Measurements from ENCODE around the gene UBE2M.

The UBE2M gene

DNA sequence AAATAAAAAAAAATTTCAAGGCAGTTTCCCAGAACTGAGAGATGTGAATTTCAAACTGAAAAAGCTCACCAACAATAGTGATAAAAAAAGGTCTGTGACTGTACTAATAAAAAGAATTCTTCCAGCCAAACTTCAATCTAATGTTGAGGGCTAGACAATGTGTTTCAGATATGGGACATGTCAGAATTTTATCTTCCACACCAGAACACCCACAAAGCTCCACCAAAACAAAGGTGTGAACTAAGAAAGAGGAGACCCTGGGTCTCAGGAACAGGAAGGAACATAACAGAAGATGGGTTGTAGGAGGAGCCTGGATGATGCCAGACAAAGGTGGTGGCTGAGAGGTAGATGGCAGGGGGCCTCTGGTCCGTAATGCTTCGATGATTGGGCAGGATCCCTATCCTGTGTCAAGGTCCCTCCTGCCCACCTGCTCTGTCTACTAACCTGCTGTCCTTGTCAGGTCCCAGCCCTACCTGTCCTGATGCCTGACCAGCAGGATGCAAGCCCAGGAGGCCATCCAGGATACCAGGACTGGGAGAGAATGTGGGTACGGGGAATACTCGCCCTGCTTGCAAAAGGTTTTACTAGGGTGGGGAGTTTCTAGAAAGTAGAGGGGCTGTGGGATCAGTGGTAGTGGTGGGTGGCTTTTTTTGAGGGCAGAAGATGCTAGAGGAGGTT, 10.2 kb upstream of the UBE2M start:
- FAIRE-seq (no peak), DNase-seq (ENCODE audit: insufficient read length, low spot score) (no peak)
- TF ChIP-seq, protein P1, sequence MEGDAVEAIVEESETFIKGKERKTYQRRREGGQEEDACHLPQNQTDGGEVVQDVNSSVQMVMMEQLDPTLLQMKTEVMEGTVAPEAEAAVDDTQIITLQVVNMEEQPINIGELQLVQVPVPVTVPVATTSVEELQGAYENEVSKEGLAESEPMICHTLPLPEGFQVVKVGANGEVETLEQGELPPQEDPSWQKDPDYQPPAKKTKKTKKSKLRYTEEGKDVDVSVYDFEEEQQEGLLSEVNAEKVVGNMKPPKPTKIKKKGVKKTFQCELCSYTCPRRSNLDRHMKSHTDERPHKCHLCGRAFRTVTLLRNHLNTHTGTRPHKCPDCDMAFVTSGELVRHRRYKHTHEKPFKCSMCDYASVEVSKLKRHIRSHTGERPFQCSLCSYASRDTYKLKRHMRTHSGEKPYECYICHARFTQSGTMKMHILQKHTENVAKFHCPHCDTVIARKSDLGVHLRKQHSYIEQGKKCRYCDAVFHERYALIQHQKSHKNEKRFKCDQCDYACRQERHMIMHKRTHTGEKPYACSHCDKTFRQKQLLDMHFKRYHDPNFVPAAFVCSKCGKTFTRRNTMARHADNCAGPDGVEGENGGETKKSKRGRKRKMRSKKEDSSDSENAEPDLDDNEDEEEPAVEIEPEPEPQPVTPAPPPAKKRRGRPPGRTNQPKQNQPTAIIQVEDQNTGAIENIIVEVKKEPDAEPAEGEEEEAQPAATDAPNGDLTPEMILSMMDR (IDR thresholded peaks at IDR 0.05; ENCODE audit: insufficient read depth, missing control alignments): no peak

DNA sequence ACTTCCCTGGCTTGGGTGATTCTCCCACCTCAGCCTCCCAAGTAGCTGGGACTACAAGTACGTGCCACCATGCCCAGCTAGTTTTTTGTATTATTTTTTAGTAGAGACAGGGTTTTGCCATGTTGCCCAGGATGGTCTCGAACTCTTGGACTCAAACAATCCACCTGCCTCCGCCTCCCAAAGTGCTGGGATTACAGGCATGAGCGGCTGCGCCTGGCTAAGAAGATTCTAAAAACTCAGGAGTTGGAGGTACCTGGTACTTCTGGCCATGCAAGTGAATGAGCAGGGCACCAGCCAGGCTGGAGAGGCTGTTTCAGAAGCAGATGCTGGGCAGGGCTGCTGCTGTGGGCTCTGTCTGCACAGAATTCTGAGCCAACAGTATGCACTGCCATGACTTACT, 8.6 kb upstream of the UBE2M start:
- DNase-seq (ENCODE audit: insufficient read length, low spot score) (no peak), FAIRE-seq (no peak)
- TF ChIP-seq, protein P1 (IDR thresholded peaks at IDR 0.05; ENCODE audit: insufficient read depth, missing control alignments): no peak

DNA sequence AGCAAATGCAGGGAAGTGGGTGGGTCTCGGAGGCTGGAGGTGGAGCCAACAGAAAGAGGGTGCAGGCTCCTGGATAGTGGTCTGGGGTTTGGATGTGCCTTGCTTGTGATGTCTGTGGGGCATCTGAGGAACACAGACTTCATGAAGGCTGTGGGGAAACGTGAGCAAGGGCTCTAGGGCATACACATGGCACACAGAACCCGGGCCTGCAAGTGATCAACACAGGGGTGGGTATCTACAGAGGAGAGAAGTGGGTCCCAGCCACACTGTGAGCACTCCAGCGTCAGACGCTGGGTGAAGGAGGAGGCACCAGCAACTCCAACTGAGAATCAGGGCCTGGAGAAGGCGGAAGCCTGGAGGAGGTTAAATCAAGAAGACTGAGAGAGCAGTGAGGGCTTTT, 5.4 kb upstream of the UBE2M start:
- TF ChIP-seq, protein P1 (IDR thresholded peaks at IDR 0.05; ENCODE audit: insufficient read depth, missing control alignments): no peak
- DNase-seq (ENCODE audit: insufficient read length, low spot score) (no peak), FAIRE-seq (no peak)

DNA sequence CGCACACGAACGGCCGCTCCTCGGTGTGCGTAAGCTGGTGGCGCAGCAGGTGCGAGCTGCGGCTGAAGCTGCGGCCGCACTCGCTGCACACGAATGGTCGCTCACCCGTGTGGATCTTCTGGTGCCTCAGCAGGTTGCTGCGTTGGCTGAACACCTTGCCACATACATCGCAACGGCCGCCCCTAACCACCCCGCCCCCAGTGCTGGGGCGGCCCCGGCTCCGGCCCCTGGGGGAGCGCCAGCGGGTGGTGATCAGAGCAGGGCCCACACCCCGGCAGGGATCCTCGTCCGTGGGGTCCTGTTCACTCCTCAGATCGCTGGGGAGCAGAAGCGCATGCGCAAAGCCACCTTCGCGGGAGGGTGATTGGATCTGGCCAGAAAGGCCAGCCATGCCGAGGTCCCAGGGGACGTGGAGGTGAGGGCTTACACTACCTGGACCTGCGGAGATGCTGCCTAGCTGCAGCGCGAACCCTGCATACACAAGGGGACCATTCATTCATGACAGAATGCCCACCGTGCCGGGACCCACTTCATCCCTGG, 4.7 kb upstream of the UBE2M start:
- TF ChIP-seq, protein P1 (IDR thresholded peaks at IDR 0.05; ENCODE audit: insufficient read depth, missing control alignments): no peak
- no peak for FAIRE-seq
- peak; percentile 55 for DNase-seq (ENCODE audit: insufficient read length, low spot score)

DNA sequence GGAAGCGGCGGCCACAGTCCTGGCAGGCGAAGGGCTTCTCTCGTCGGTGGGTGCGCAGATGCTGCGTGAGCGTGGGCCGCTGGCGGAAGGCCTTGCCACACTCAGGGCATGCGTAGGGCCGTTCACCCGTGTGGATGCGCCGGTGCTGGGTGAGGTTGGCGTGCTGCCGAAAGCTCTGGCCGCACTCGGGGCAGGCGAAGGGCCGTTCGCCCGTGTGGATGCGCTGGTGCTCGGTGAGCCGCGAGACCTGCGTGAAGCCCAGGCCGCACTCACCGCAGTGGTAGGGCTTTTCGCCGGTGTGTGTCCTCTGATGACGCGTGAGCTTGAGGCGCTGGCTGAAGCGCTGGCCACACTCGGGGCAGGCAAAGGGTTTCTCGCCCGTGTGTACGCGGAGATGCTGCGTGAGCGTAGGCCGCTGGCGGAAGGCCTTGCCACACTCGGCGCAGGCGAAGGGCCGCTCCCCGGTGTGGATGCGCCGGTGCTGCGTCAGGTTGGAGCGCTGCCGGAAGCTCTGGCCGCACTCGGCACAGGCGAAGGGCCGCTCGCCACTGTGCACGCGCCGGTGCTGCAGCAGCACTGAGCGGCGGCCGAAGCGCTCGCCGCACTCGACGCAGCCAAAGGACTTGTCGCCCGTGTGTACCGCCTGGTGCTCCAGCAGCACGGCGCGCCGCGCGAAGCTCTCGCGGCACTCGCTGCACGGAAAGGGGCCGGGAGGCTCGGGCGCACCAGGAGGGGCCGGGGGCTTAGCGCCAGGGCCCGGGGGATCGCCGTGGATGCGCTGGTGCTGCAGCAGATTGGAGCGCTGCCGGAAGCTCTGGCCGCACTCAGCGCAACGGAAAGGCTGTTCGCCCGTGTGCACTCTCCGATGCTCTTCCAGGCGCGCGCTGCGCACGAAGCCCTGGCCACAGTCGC, 4.0 kb upstream of the UBE2M start:
- FAIRE-seq (no peak), DNase-seq (ENCODE audit: insufficient read length, low spot score) (no peak)
- TF ChIP-seq, protein P1 (IDR thresholded peaks at IDR 0.05; ENCODE audit: insufficient read depth, missing control alignments): no peak

DNA sequence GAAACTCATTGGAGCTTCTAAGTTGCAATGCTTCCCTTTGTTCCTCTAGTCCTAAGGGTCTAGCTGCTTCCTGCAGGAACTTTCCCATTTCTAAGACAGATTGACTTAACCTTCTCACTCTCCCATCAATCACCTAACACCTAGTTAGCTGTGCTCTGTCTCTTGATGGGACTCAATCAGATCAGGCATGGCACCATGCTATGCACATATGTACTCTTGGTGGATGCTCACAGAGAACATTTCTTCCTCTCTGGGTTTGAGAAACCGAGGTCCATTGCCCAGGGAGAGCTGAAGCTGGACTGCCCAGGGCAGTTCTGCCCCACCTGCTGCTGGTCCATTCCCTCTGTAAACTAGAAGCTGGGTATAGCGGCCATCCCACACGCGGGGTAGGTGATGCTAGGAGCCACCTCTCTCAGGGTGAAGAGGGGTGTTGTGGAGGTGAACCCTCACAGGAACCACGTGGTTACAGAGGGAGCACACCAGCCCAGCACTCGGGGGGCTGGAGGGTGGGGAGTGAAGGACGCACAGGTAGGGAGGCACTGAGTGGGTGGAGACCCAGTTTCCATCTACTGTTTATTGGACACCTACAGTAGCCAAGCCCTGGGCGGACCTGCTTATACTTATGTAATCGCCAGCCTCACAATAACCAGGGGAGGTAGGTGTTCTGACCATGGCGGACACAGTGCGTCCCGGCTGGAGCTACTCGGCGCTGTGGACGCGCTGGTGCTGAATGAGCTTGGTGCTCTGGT, 3.1 kb upstream of the UBE2M start:
- no peak for FAIRE-seq
- TF ChIP-seq, protein P1 (IDR thresholded peaks at IDR 0.05; ENCODE audit: insufficient read depth, missing control alignments): no peak
- no peak for DNase-seq (ENCODE audit: insufficient read length, low spot score)
